KOPT-K1 (cell line): ENCODE data around the gene PBXIP1.
"Not testable (repeated sequence)": the region's sequence is repeated elsewhere in the genome, so short reads cannot be mapped to it uniquely, and the experiment has no call there.

Experiments
- H3K27ac ChIP-seq: fragments of 200-600 bp; sonication (generic); 2 replicates; pipeline ENCODE4 v1.5.1; 2016; ENCODE audit warnings: antibody characterized with exemption, mild to moderate bottlenecking, low read depth, low read length; ENCODE audit not compliant: poor library complexity, severe bottlenecking
- H3K36me3 ChIP-seq: fragments of 200-600 bp; sonication (generic); 2 replicates; pipeline ENCODE4 v1.5.1; 2017; ENCODE audit warnings: antibody characterized with exemption, mild to moderate bottlenecking, low read length, moderate library complexity; ENCODE audit not compliant: insufficient read depth
- H3K9me3 ChIP-seq: fragments of 200-600 bp; sonication (generic); 2 replicates; pipeline ENCODE4 v1.5.1; 2017; ENCODE audit warnings: antibody characterized with exemption, low read length, mild to moderate bottlenecking; ENCODE audit not compliant: insufficient read depth, poor library complexity, severe bottlenecking

The PBXIP1 gene

DNA sequence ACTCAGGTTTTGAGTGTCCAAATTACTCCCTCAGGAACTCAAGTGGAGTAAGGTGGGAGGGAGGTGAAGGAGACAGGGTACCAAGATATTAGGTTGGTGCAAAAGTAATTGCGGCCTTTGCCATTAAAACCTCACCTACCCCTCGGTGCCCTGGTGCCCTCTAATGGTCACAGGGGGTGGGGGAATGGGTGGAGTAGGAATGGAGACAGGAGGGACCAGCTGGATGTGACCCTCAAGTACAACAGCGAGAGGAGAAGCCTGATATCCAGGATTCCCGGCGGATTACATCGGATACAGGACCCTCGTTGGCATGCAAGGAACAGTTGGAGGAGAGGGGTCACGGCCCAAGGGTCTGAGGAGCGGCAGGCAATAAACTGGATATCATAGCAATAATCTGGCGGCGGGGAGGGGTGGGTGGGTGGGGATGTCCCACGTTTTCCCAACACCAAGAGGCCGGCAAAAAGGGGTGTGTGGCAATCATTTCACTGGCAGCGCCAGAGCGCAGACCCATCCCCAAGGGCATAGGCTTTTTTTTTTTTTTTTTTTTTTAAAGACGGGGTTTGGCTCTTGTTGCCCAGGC, 42.4 kb upstream of the PBXIP1 start:
- Histone ChIP-seq H3K36me3 (no peaks in the 10 kb centered on the region), H3K27ac (no peak overlapping the region), H3K9me3 (no peaks in the 10 kb centered on the region)

GRCh38 chr1:154996966-154997701, 41.2 kb upstream of the PBXIP1 start:
- Histone ChIP-seq H3K36me3 (no peaks in the 10 kb centered on the region), H3K9me3 (no peaks in the 10 kb centered on the region), H3K27ac (no peak overlapping the region)

DNA sequence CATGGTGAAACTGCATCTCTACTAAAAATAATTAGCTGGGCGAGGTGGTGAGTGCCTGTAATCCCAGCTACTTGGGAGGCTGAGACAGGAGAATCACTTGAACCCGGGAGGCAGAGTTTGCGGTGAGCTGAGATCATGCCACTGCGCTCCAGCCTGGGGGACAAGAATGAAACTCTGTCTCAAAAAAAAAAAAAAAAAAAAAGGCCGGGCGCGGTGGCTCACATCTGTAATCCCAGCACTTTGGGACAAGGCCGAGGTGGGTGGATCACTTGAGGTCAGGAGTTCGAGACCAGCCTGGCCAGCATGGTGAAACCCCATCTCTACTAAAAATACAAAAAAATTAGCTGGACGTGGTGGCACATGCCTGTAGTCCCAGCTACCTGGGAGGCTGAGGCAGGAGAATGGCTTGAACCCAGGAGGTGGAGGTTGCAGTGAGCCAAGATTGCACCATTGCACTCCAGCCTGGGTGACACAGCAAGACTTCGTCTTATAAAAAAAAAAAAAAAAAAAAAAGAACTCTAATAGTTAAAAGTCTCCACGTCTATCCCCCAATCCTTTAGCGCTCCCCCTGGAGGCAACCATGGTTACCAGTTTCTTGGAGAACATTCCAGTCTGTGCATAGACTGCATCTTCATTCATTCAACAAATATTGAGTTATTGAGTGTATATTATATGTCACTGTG, 39.5 kb upstream of the PBXIP1 start:
- H3K9me3 ChIP-seq, H3K36me3 ChIP-seq, H3K27ac ChIP-seq: not testable (repeated sequence)

DNA sequence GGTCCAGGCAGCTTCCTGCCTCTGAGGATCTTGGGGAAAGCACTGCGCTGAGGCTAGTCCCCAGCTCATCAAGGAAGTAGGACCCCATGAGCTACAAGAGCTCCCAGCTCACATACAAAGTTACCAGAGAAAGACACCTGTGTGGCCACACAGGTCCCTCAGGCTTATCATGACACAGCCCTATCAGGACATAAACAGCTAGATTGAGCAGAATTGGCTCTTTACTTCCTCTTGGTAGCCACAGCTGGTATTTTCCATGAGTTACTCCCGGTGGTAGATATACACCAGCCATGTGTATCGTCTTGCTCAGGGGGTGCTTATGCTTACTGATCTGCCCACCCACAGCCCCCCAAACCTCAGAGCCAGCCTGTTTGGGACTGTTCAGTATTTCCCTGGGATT, 38.7 kb upstream of the PBXIP1 start:
- Histone ChIP-seq H3K9me3 (no peaks in the 10 kb centered on the region), H3K27ac (no peak overlapping the region), H3K36me3 (peaks cover 15% of the 10 kb centered on the region)

GRCh38 chr1:154994269-154994587, 38.3 kb upstream of the PBXIP1 start:
- no peak overlapping the region for H3K27ac ChIP-seq
- no peaks in the 10 kb centered on the region for H3K9me3 ChIP-seq
- H3K36me3 ChIP-seq, result peaks cover 19% of the 10 kb centered on the region

DNA sequence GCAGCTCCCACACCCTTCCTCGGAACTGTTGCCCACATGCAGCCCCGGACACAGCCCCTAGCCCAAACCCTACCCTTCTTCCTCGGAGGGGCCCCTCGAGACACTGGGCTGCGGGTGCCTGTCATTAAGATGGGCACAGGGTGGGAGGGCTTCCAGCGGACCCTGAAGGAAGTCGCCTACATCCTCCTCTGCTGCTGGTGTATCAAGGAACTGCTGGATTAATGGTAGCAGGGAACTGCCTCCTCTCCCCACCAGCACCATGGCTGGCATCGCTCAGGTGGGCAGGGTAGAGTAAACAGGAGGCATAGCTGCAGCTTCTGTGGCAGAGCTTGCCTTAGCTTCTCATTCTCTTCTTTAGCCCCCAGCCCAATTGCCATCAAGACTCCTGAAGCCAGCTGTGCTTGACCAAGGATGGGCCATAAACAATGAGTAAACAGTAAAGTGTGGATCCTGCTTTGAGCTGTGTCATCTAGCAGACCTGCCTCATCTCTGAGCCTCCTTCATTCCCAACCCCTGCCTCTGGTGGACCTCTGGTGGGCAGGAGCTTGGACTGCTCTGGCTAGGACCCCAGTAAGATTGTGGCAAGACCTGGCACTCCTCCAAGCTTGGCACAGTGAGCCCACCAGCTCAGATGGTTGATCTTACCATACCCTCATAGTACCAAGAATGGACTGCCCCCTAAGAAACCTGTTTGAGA, 37.8 kb upstream of the PBXIP1 start, which contains the start of gene LENEP:
TSS of gene LENEP (plus strand) at position 15 of the 697 bp plus-strand sequence. CDS start at position 37, 22 bp downstream.
- Histone ChIP-seq H3K36me3 (peaks cover 24% of the 10 kb centered on the region), H3K27ac (no peak within 1 kb of the TSS), H3K9me3 (no peaks in the 10 kb centered on the region)

DNA sequence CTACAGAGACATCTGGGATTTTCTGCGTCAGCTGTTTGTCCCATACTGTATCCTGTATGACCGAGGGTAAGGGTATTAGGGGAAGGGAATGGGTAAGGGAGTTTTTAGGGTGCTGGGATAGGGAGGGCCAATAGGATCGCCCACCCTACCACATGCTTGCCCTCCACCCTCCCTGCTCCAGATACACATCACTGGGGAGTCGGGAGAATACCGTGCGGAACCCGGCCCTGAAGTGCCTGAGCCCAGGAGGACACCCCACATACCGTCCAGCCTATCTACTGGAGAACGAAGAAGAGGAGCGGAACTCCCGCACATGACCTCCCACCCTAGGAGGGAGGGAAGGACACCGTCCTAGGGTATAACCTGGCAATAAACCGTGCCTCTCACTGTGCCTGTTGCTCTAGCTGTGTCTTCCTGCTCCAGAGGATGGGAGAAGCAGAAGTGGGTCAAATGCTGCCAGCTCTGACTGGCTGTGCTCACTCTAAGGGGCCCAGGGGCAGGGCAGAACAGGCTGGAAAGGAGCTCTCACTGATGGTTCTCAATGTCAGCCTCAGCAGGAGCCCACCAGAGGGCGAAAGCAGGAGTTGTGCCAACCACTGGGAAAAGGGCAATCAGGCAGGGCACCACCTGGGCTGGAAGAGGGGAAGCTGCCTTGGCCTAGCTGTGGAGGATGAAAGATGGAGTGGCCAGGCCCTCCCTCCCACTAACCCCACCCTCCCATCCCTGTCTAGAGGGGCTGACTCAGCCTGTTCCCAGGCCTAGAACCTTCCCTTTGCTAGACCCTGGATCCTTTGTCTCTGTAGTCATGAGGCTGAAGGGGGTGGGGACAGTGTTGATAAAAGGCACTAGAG, 37.0 kb upstream of the PBXIP1 start:
- Histone ChIP-seq H3K9me3 (no peaks in the 10 kb centered on the region), H3K36me3 (peaks cover 32% of the 10 kb centered on the region), H3K27ac (no peak overlapping the region)

DNA sequence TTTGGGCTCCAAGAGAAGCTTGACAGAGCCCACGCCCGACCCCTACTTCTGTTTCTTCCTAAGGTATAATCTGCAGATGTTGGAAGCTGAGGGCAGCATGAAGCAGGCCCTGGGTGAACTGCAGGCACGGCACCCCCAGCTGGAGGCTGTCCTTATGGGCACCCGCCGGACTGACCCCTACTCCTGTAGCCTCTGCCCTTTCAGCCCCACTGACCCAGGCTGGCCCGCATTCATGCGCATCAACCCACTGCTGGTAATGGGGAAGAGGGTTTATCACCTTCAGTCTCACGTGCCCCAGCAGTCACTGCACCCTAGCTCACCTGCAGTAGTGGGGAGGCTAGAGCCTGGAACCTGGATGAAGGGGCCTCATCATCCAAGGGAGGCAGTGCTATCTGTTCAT, 34.4 kb upstream of the PBXIP1 start:
- peaks cover 48% of the 10 kb centered on the region for H3K36me3 ChIP-seq
- no peaks in the 10 kb centered on the region for H3K9me3 ChIP-seq
- H3K27ac ChIP-seq, result no peak overlapping the region

DNA sequence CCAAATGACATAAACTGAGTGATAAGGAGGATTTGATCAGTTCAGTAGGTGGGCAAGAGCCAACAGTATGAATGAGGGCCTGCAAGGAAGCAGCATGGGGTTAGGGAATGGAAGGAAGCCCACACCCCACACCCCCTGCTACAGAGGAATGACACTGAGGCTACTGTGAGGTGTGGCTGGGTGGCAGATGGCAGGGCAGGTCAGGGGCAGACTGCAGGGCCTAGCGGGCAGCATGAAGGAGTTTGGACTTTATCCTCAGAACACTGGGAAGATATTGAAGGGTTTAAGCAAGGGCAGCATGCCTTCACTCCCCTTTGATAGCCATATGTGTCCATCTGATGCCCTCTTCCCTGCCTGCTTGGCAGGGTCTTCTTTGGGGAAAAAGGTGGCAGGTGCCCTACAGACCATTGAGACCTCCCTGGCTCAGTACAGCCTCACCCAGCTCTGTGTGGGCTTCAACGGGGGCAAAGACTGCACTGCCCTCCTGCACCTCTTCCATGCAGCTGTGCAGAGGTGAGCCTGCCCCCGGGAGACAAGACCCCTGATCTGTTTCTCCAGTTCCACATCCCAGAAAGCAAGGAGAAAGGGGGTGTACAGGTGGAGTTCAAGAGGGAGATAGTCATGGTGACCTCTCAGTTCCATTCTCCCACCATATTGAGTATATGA, 33.4 kb upstream of the PBXIP1 start:
- H3K27ac ChIP-seq, result no peak overlapping the region
- no peaks in the 10 kb centered on the region for H3K9me3 ChIP-seq
- H3K36me3 ChIP-seq, result peaks cover 48% of the 10 kb centered on the region

- no peaks in the 10 kb centered on the region for H3K9me3 ChIP-seq
- H3K27ac ChIP-seq, result no peak overlapping the region
- peaks cover 48% of the 10 kb centered on the region for H3K36me3 ChIP-seq
Observed at GRCh38 chr1:154988058-154988954, 32.4 kb upstream of the PBXIP1 start.

DNA sequence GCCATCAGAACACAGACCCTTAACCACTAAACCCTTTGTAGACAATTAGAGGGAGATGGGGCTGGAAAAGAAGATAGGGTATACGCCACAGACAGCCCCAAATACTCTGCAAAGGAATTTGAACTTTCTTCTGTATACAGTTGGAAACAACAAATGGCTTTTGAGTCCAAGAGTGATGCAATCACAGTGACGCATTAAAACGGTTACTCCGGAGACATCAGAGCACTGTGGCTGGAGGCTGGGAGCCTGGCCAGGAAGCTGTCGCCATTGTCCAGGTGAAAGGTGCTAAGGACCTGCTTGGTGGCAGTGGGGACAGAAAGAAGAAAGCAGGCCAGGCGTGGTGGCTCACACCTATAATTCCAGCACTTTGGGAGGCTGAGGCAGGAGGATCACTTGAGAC, 31.4 kb upstream of the PBXIP1 start:
- no peak overlapping the region for H3K27ac ChIP-seq
- H3K9me3 ChIP-seq, result no peaks in the 10 kb centered on the region
- H3K36me3 ChIP-seq, result peaks cover 48% of the 10 kb centered on the region

- not testable (repeated sequence) for H3K9me3 ChIP-seq, H3K27ac ChIP-seq
- H3K36me3 ChIP-seq, result peaks cover 48% of the 10 kb centered on the region
Observed at GRCh38 chr1:154986736-154987135, 30.8 kb upstream of the PBXIP1 start.

- Histone ChIP-seq H3K27ac (peak overlapping the region; percentile 59), H3K36me3 (peaks cover 50% of the 10 kb centered on the region)
Observed at GRCh38 chr1:154983776-154984466, 28.0 kb upstream of the PBXIP1 start.

More at GRCh38 chr1:154983776-154984466, 28.0 kb upstream of the PBXIP1 start:
- no peaks in the 10 kb centered on the region for H3K9me3 ChIP-seq
